Stimulated activated naive CD8-positive, alpha-beta T cell treated with anti-CD3 and anti-CD28 coated beads, Interleukin-15, amount 100 ng/mL, for 72 hours (primary cell): ENCODE results near the gene CDK5R2.

Experiments used
- ATAC-seq: fragments of 150-1000 bp; cut with Tn5 transposase; 2 replicates; pipeline ENCODE4 v1.10.0; 2021; ENCODE audit warnings: mild to moderate bottlenecking, moderate library complexity
- DNase-seq, 2 donors: peaks; one replicate each; pipeline ENCODE4 v3.0.0; 2021 to 2022
- H3K27ac Mint-ChIP-seq, 2 donors: one replicate each; pipeline ENCODE4 v1.8.0; 2022; ENCODE audit warnings: mild to moderate bottlenecking in 2 of 2, mixed read lengths in 2 of 2, moderate library complexity in 2 of 2
- H3K27me3 Mint-ChIP-seq: one replicate; pipeline ENCODE4 v1.8.0; 2022; ENCODE audit warnings: mixed read lengths
- H3K4me1 Mint-ChIP-seq: one replicate; pipeline ENCODE4 v1.8.0; 2022; ENCODE audit warnings: mild to moderate bottlenecking, mixed read lengths
- H3K4me3 Mint-ChIP-seq, 2 donors: one replicate each; pipeline ENCODE4 v1.8.0; 2022; ENCODE audit warnings: mild to moderate bottlenecking in 2 of 2, mixed read lengths in 2 of 2, moderate library complexity in 1 of 2
- H3K9me3 Mint-ChIP-seq, 2 donors: one replicate each; pipeline ENCODE4 v1.8.0; 2022; ENCODE audit warnings: mixed read lengths in 2 of 2

CDK5R2 gene

GRCh38 chr2:218957671-218958070 is 1.8 kb upstream of the CDK5R2 start:
- Mint-ChIP-seq H3K27ac (no peak overlapping the region), H3K4me3 (no peak overlapping the region), H3K4me1 (peaks cover 24% of the 10 kb centered on the region), H3K27me3 (peaks cover 95% of the 10 kb centered on the region), H3K9me3 (no peaks in the 10 kb centered on the region)
- DNase-seq = no peak
- ATAC-seq = no peak

- ATAC-seq = no peak
- Mint-ChIP-seq H3K4me1 (peaks cover 30% of the 10 kb centered on the region), H3K27me3 (peaks cover 95% of the 10 kb centered on the region), H3K4me3 (no peak overlapping the region), H3K9me3 (no peaks in the 10 kb centered on the region), H3K27ac (no peak overlapping the region)
- no peak for DNase-seq
Measured at GRCh38 chr2:218958276-218958675, 1.2 kb upstream of the CDK5R2 start.

GRCh38 chr2:218959761-218960308 is 369 bp downstream of the CDK5R2 start:
- Mint-ChIP-seq H3K9me3 (no peaks in the 10 kb centered on the region), H3K27me3 (peaks cover 96% of the 10 kb centered on the region), H3K4me1 (peaks cover 37% of the 10 kb centered on the region), H3K4me3 (peak overlapping the region; percentile 51 to 66), H3K27ac (no peak overlapping the region)
- ATAC-seq (peak; percentile 18), DNase-seq (no peak)

- no peaks in the 10 kb centered on the region for H3K9me3 Mint-ChIP-seq
- no peak overlapping the region for H3K27ac Mint-ChIP-seq
- H3K27me3 Mint-ChIP-seq = peaks cover 96% of the 10 kb centered on the region
- H3K4me3 Mint-ChIP-seq = peak overlapping the region; percentile 70 to 72
- ATAC-seq = no peak
- DNase-seq = no peak
- peaks cover 37% of the 10 kb centered on the region for H3K4me1 Mint-ChIP-seq
Measured at GRCh38 chr2:218960309-218961165, 1.1 kb downstream of the CDK5R2 start.

- DNase-seq (no peak), ATAC-seq (no peak)
- H3K4me3 Mint-ChIP-seq = peak overlapping the region; percentile 25 to 49
- H3K9me3 Mint-ChIP-seq = no peaks in the 10 kb centered on the region
- no peak overlapping the region for H3K27ac Mint-ChIP-seq
- H3K27me3 Mint-ChIP-seq = peaks cover 94% of the 10 kb centered on the region
- H3K4me1 Mint-ChIP-seq = peaks cover 37% of the 10 kb centered on the region
Measured at GRCh38 chr2:218961229-218961628, 1.8 kb downstream of the CDK5R2 start.

GRCh38 chr2:218961651-218962570 is 2.4 kb downstream of the CDK5R2 start:
- Mint-ChIP-seq H3K4me1 (peaks cover 37% of the 10 kb centered on the region), H3K27ac (no peak overlapping the region), H3K4me3 (no peak overlapping the region)

GRCh38 chr2:218962859-218963492 is 3.5 kb downstream of the CDK5R2 start:
- ATAC-seq = no peak
- peak; percentile 52 to 65 for DNase-seq
- no peak overlapping the region for H3K4me3 Mint-ChIP-seq
- H3K4me1 Mint-ChIP-seq = peaks cover 37% of the 10 kb centered on the region
- H3K27ac Mint-ChIP-seq = no peak overlapping the region
- H3K9me3 Mint-ChIP-seq = no peaks in the 10 kb centered on the region
- peaks cover 92% of the 10 kb centered on the region for H3K27me3 Mint-ChIP-seq

More at GRCh38 chr2:218961651-218962570, 2.4 kb downstream of the CDK5R2 start:
- Mint-ChIP-seq H3K27me3 (peaks cover 92% of the 10 kb centered on the region), H3K9me3 (no peaks in the 10 kb centered on the region)
- DNase-seq = no peak
- no peak for ATAC-seq

- H3K4me1 Mint-ChIP-seq = peaks cover 37% of the 10 kb centered on the region
- peaks cover 91% of the 10 kb centered on the region for H3K27me3 Mint-ChIP-seq
- H3K9me3 Mint-ChIP-seq = no peaks in the 10 kb centered on the region
Measured at GRCh38 chr2:218963601-218964000, 4.1 kb downstream of the CDK5R2 start.

GRCh38 chr2:218964041-218964771 is 4.7 kb downstream of the CDK5R2 start:
- DNase-seq = no peak

More at GRCh38 chr2:218963601-218964000, 4.1 kb downstream of the CDK5R2 start:
- H3K4me3 Mint-ChIP-seq = no peak overlapping the region
- H3K27ac Mint-ChIP-seq = no peak overlapping the region
- no peak for DNase-seq
- ATAC-seq = no peak

GRCh38 chr2:218970894-218971293 is 11.4 kb downstream of the CDK5R2 start:
- DNase-seq (no peak), ATAC-seq (no peak)
- H3K9me3 Mint-ChIP-seq = no peaks in the 10 kb centered on the region
- no peak overlapping the region for H3K27ac Mint-ChIP-seq
- peaks cover 71% of the 10 kb centered on the region for H3K27me3 Mint-ChIP-seq
- no peaks in the 10 kb centered on the region for H3K4me1 Mint-ChIP-seq
- H3K4me3 Mint-ChIP-seq = no peak overlapping the region

More at GRCh38 chr2:218964041-218964771, 4.7 kb downstream of the CDK5R2 start:
- ATAC-seq = no peak
- no peaks in the 10 kb centered on the region for H3K9me3 Mint-ChIP-seq
- H3K27me3 Mint-ChIP-seq = peaks cover 91% of the 10 kb centered on the region
- peak overlapping the region in 1 of 2 donors; percentile 80 for H3K27ac Mint-ChIP-seq
- peaks cover 32% of the 10 kb centered on the region for H3K4me1 Mint-ChIP-seq
- no peak overlapping the region for H3K4me3 Mint-ChIP-seq

GRCh38 chr2:218975060-218975777 is 15.8 kb downstream of the CDK5R2 start:
- DNase-seq (no peak), ATAC-seq (no peak)
- Mint-ChIP-seq H3K9me3 (no peaks in the 10 kb centered on the region), H3K27me3 (peaks cover 77% of the 10 kb centered on the region), H3K4me1 (peaks cover 11% of the 10 kb centered on the region), H3K27ac (no peak overlapping the region), H3K4me3 (no peak overlapping the region)

- Mint-ChIP-seq H3K4me3 (peak overlapping the region; percentile 82 to 83), H3K9me3 (no peaks in the 10 kb centered on the region), H3K27ac (peak overlapping the region in 1 of 2 donors; percentile 83), H3K4me1 (peaks cover 51% of the 10 kb centered on the region), H3K27me3 (peaks cover 100% of the 10 kb centered on the region)
- DNase-seq (peak; percentile 88 to 89), ATAC-seq (peak; percentile 91)
Measured at GRCh38 chr2:218979846-218980734, 20.6 kb downstream of the CDK5R2 start.

GRCh38 chr2:218980735-218981389 is 21.4 kb downstream of the CDK5R2 start:
- H3K4me3 Mint-ChIP-seq = peak overlapping the region; percentile 65 to 76
- ATAC-seq (peak; percentile 2), DNase-seq (no peak)
- peaks cover 100% of the 10 kb centered on the region for H3K27me3 Mint-ChIP-seq
- H3K9me3 Mint-ChIP-seq = no peaks in the 10 kb centered on the region
- peak overlapping the region in 1 of 2 donors; percentile 48 for H3K27ac Mint-ChIP-seq
- peaks cover 56% of the 10 kb centered on the region for H3K4me1 Mint-ChIP-seq
